IMR-90 (cell line): ENCODE data around the gene CCDC7. TPM values are rescaled to one million over a fixed set of nuclear protein-coding genes. Genes with fewer than 3 reads are reported as not detected.
A peak's percentile ranks its signal among the peaks of the same experiment; 100 is the strongest.

Experiments
- ATAC-seq: fragments of 200-7000 bp; cut with Tn5 transposase; 2 replicates; pipeline ENCODE4 v1.9.1; 2020; ENCODE audit warnings: low read depth, mild to moderate bottlenecking, moderate library complexity
- BruUV-seq: library from RNA; stranded (reverse); fragments of 400-500 nt; replicated peaks from 2 replicates; lab custom pipeline; 2021; lab: Mats Ljungman, UMichigan
- CTCF ChIA-PET: fragments of 300-600 bp; formaldehyde crosslinking; extraction: SDS; loops from one replicate; lab custom pipeline; 2021; ENCODE audit warnings: antibody characterized with exemption; lab: Yijun Ruan, JAX
- POLR2A ChIA-PET: fragments of 300-600 bp; sonication (Branson Sonifier 250); formaldehyde crosslinking; loops from one replicate; lab custom pipeline; 2022; ENCODE audit warnings: antibody characterized with exemption; ENCODE audit not compliant: unreplicated experiment; lab: Charles Lee
- DNase-seq: peaks from one replicate; pipeline ENCODE4 v3.0.0; 2013
- H2AFZ ChIP-seq: replicated peaks from 2 replicates; pipeline ENCODE3; 2013; ENCODE audit warnings: low read length, mild to moderate bottlenecking; ENCODE audit not compliant: poor library complexity
- H2AK5ac ChIP-seq: 2 replicates; pipeline ENCODE4 v1.6.1; 2013; ENCODE audit warnings: low read depth, low read length, inconsistent platforms
- H2AK9ac ChIP-seq: replicated peaks from 2 replicates; pipeline ENCODE3; 2013; ENCODE audit warnings: mild to moderate bottlenecking, low read depth, low read length, moderate library complexity; ENCODE audit not compliant: poor library complexity
- H2BK120ac ChIP-seq: 2 replicates; pipeline ENCODE4 v1.6.1; 2013; ENCODE audit warnings: low read depth, low read length, inconsistent platforms
- H2BK15ac ChIP-seq: 3 replicates; pipeline ENCODE4 v1.6.1; 2013; ENCODE audit warnings: low read depth, low read length, inconsistent platforms
- H2BK20ac ChIP-seq: 2 replicates; pipeline ENCODE4 v1.6.1; 2013; ENCODE audit warnings: low read depth, mild to moderate bottlenecking, inconsistent platforms, low read length, moderate library complexity
- H2BK5ac ChIP-seq: 2 replicates; pipeline ENCODE4 v1.6.1; 2013; ENCODE audit warnings: mild to moderate bottlenecking, low read depth, low read length, inconsistent platforms; ENCODE audit not compliant: poor library complexity, severe bottlenecking
- H3K14ac ChIP-seq: replicated peaks from 2 replicates; pipeline ENCODE4 v1.6.1; 2013; ENCODE audit warnings: low read depth, low read length, inconsistent platforms
- H3K18ac ChIP-seq: 2 replicates; pipeline ENCODE4 v1.6.1; 2013; ENCODE audit warnings: low read depth, low read length, control low read depth
- H3K23ac ChIP-seq: 2 replicates; pipeline ENCODE4 v1.6.1; 2013; ENCODE audit warnings: low read depth, low read length, inconsistent platforms
- H3K27ac ChIP-seq: 2 replicates; pipeline ENCODE4 v1.5.1; 2013; ENCODE audit warnings: mild to moderate bottlenecking, control low read depth, low read length; ENCODE audit not compliant: insufficient read depth
- H3K27me3 ChIP-seq: 2 replicates; pipeline ENCODE4 v1.6.1; 2013; ENCODE audit warnings: low read length; ENCODE audit not compliant: control insufficient read depth, insufficient read depth
- H3K36me3 ChIP-seq: 2 replicates; pipeline ENCODE4 v1.6.1; 2013; ENCODE audit warnings: low read length, mixed read lengths; ENCODE audit not compliant: control insufficient read depth, insufficient read depth
- H3K4ac ChIP-seq: 2 replicates; pipeline ENCODE4 v1.6.1; 2013; ENCODE audit warnings: low read depth, low read length, inconsistent platforms
- H3K4me1 ChIP-seq: 2 replicates; pipeline ENCODE4 v1.6.1; 2013; ENCODE audit warnings: low read length, mixed read lengths; ENCODE audit not compliant: control insufficient read depth, insufficient read depth
- H3K4me2 ChIP-seq: 2 replicates; pipeline ENCODE4 v1.6.1; 2013; ENCODE audit warnings: low read depth, mild to moderate bottlenecking, control low read depth, low read length, moderate library complexity
- H3K4me3 ChIP-seq: 2 replicates; pipeline ENCODE4 v1.5.1; 2013; ENCODE audit warnings: low read depth, mild to moderate bottlenecking, control low read depth, low read length, moderate library complexity; ENCODE audit not compliant: insufficient read depth
- H3K56ac ChIP-seq: 2 replicates; pipeline ENCODE4 v1.6.1; 2013; ENCODE audit warnings: low read length, inconsistent platforms; ENCODE audit not compliant: insufficient read depth; ENCODE audit errors: extremely low read depth
- H3K79me1 ChIP-seq, 2 experiments: 2 replicates each; pipeline ENCODE4 v1.6.1; 2013; ENCODE audit warnings: low read length in 2 of 2, inconsistent platforms in 1 of 2, low read depth in 1 of 2
- H3K9ac ChIP-seq: 2 replicates; pipeline ENCODE4 v1.6.1; 2013; ENCODE audit warnings: low read depth, low read length, control low read depth
- H3K9me1 ChIP-seq: 2 replicates; pipeline ENCODE4 v1.6.1; 2013; ENCODE audit warnings: low read length, inconsistent platforms; ENCODE audit not compliant: insufficient read depth
- H3K9me3 ChIP-seq: 2 replicates; pipeline ENCODE4 v1.6.1; 2013; ENCODE audit warnings: low read length; ENCODE audit not compliant: control insufficient read depth, insufficient read depth
- H4K20me1 ChIP-seq: 2 replicates; pipeline ENCODE4 v1.6.1; 2013; ENCODE audit warnings: low read length, inconsistent platforms; ENCODE audit not compliant: insufficient read depth
- H4K5ac ChIP-seq: 2 replicates; pipeline ENCODE4 v1.6.1; 2013; ENCODE audit warnings: mild to moderate bottlenecking, low read depth, low read length, control low read depth
- H4K8ac ChIP-seq, 2 experiments: 2 replicates each; pipeline ENCODE4 v1.6.1; 2013; ENCODE audit warnings: low read depth in 2 of 2, low read length in 2 of 2, control low read depth in 1 of 2, inconsistent platforms in 1 of 2
- H4K91ac ChIP-seq: 2 replicates; pipeline ENCODE4 v1.6.1; 2013; ENCODE audit warnings: low read depth, low read length, inconsistent platforms; ENCODE audit not compliant: insufficient read depth
- BHLHE40 ChIP-seq: fragments of 150-350 bp; IDR thresholded peaks from 2 replicates; pipeline ENCODE4 v1.6.1; 2016; ENCODE audit warnings: mild to moderate bottlenecking, low read depth, low read length
- CEBPB ChIP-seq: IDR thresholded peaks from 2 replicates; pipeline ENCODE4 v1.6.1; 2012; ENCODE audit warnings: low read depth, low read length, improper control_type of control experiment
- CHD1 ChIP-seq: IDR thresholded peaks from 2 replicates; pipeline ENCODE4 v1.6.1; 2012; ENCODE audit warnings: low read depth, low read length, improper control_type of control experiment
- CTCF ChIP-seq: conservative IDR thresholded peaks from 2 replicates; pipeline ENCODE4 v1.5.1; 2012; ENCODE audit warnings: mild to moderate bottlenecking, low read depth, low read length, improper control_type of control experiment
- ELK1 ChIP-seq: fragments of 150-350 bp; IDR thresholded peaks from 2 replicates; pipeline ENCODE4 v1.6.1; 2016; ENCODE audit warnings: low read depth, mild to moderate bottlenecking, low read length, moderate library complexity, borderline replicate concordance
- FOS ChIP-seq: fragments of 150-350 bp; IDR thresholded peaks from 2 replicates; pipeline ENCODE4 v1.6.1; 2016; ENCODE audit warnings: low read depth, low read length
- MAFK ChIP-seq: IDR thresholded peaks from 2 replicates; pipeline ENCODE4 v1.6.1; 2012; ENCODE audit warnings: low read depth, low read length, improper control_type of control experiment
- MAZ ChIP-seq: IDR thresholded peaks from 2 replicates; pipeline ENCODE4 v1.6.1; 2012; ENCODE audit warnings: low read depth, mild to moderate bottlenecking, low read length, improper control_type of control experiment, moderate library complexity, borderline replicate concordance
- MXI1 ChIP-seq: IDR thresholded peaks from 2 replicates; pipeline ENCODE4 v1.6.1; 2012; ENCODE audit warnings: low read depth, mild to moderate bottlenecking, low read length, moderate library complexity, borderline replicate concordance
- NFE2L2 ChIP-seq: fragments of 150-350 bp; IDR thresholded peaks from 2 replicates; pipeline ENCODE4 v1.6.1; 2016; ENCODE audit warnings: low read depth, mild to moderate bottlenecking, low read length
- POLR2A ChIP-seq: IDR thresholded peaks from 2 replicates; pipeline ENCODE4 v1.6.1; 2012; ENCODE audit warnings: mild to moderate bottlenecking, low read depth, low read length
- RAD21 ChIP-seq: IDR thresholded peaks from 2 replicates; pipeline ENCODE4 v1.6.1; 2012; ENCODE audit warnings: low read length, improper control_type of control experiment
- RCOR1 ChIP-seq: IDR thresholded peaks from 2 replicates; pipeline ENCODE4 v1.6.1; 2012; ENCODE audit warnings: mild to moderate bottlenecking, low read length, improper control_type of control experiment; ENCODE audit not compliant: insufficient replicate concordance
- RFX5 ChIP-seq: IDR thresholded peaks from 2 replicates; pipeline ENCODE4 v1.8.0; 2012; ENCODE audit warnings: low read depth, mild to moderate bottlenecking, low read length, moderate library complexity
- SMC3 ChIP-seq: fragments of 150-350 bp; IDR thresholded peaks from 2 replicates; pipeline ENCODE4 v1.6.1; 2016; ENCODE audit warnings: low read depth, mild to moderate bottlenecking, antibody characterized with exemption, low read length, moderate library complexity
- USF2 ChIP-seq: fragments of 150-350 bp; IDR thresholded peaks from 2 replicates; pipeline ENCODE4 v1.6.1; 2017; ENCODE audit warnings: mild to moderate bottlenecking, antibody characterized with exemption, low read length, low read depth
- WGBS, 2 experiments: methylation state at CpG; one replicate each; pipeline versions ENCODE4 v1.1.5 to v1.1.7; 2013; ENCODE audit warnings: missing lambda C conversion rate in 2 of 2; ENCODE audit not compliant: insufficient read length in 1 of 2; ENCODE audit errors: extremely low coverage in 2 of 2; 5-methylcytosine and 5-hydroxymethylcytosine counted together
- dilution Hi-C: fragments of 300-500 bp; cut with HindIII; formaldehyde crosslinking; loops from one replicate; pipeline ENCODE4 v1.14.3; 2018; ENCODE audit warnings: low sequenced_read_pairs; ENCODE audit not compliant: unreplicated experiment
- in situ Hi-C: fragments of 300-500 bp; cut with MboI; formaldehyde crosslinking; loops from 3 replicates; pipeline ENCODE4 v1.14.3; 2019; ENCODE audit warnings: low sequenced_read_pairs, inconsistent platforms, mixed read lengths
- intact Hi-C: fragments of 100-400 bp; cut with micrococcal nuclease; formaldehyde crosslinking; loops from 2 replicates; pipeline ENCODE4 v1.10.0; 2022
- polyA plus RNA-seq, 3 experiments: library from polyadenylated mRNA; depleted of rRNA; stranded (reverse); fragments of >200 nt; gene quantifications; 2 replicates each; pipeline ENCODE4 v1.2.3, GENCODE V29; 2012; ENCODE audit warnings: low replicate concordance in 1 of 3
- total RNA-seq: library from RNA; depleted of rRNA; stranded (reverse); fragments of >200 nt; gene quantifications from 2 replicates; pipeline ENCODE4 v1.2.3, GENCODE V29; 2012

The CCDC7 gene
- total and polyA plus RNA-seq, 2 of the 4 experiments (the other 2 are of a cell fraction): 0.74 to 4.3 TPM

GRCh38 chr10:32713560-32713959 lies 267.6 kb downstream of the CCDC7 start:
- POLR2A ChIA-PET: no interaction called here
- WGBS, 2 experiments: no CpG with 5 or more reads among the region's 1 CpG
- Histone ChIP-seq H3K27ac (no peak overlapping the region), H3K9me1 (no peaks in the 10 kb centered on the region), H2AFZ (no peak overlapping the region), H2BK20ac (no peak overlapping the region), H3K4me1 (no peaks in the 10 kb centered on the region), H2BK5ac (no peak overlapping the region), H3K4ac (no peak overlapping the region), H3K4me3 (no peak overlapping the region), H3K27me3 (no peaks in the 10 kb centered on the region), H4K5ac (no peak overlapping the region), H3K56ac (no peak overlapping the region), H3K4me2 (no peak overlapping the region), H3K18ac (no peak overlapping the region), H2BK120ac (no peak overlapping the region), H3K23ac (no peak overlapping the region), H2AK9ac (no peak overlapping the region), H2BK15ac (no peak overlapping the region), H4K91ac (no peak overlapping the region), H3K79me1 (no peaks in the 10 kb centered on the region), H3K36me3 (no peaks in the 10 kb centered on the region), H4K8ac (no peak overlapping the region), H3K9ac (no peak overlapping the region), H4K20me1 (no peaks in the 10 kb centered on the region), H3K9me3 (no peaks in the 10 kb centered on the region), H2AK5ac (no peak overlapping the region), H3K14ac (no peak overlapping the region)
- BruUV-seq: no TSS peak
- CTCF ChIA-PET: no interaction called here
- intact Hi-C loops (no loop called here), dilution Hi-C loops (no loop called here), in situ Hi-C loops (no loop called here)
- DNase-seq: no peak
- ATAC-seq: no peak
- 0 out of 2 replicates have a peak, but pooled peaks have one; percentile 8 for TF ChIP-seq SMC3
- peak; percentile 32 for TF ChIP-seq RAD21
- peak; percentile 15; the same call in 1 of the 2 replicates for TF ChIP-seq CTCF
- no peak for TF ChIP-seq FOS
- no peak for TF ChIP-seq CEBPB
- no peak for TF ChIP-seq POLR2A
- no peak for TF ChIP-seq MAZ
- no peak for TF ChIP-seq BHLHE40
- no peak for TF ChIP-seq NFE2L2
- no peak for TF ChIP-seq CHD1
- no peak for TF ChIP-seq RCOR1
- TF ChIP-seq MXI1: no peak
- no peak for TF ChIP-seq RFX5
- TF ChIP-seq USF2: no peak
- no peak for TF ChIP-seq ELK1
- TF ChIP-seq MAFK: no peak
